Activated T-cell treated with anti-CD3 and anti-CD28 coated beads for 4 hours (primary cell): Measurements from ENCODE around the gene TSPAN18.
A peak's percentile ranks its signal among the peaks of the same experiment; 100 is the strongest.

ENCODE experiments used
- DNase-seq: peaks from one replicate; pipeline ENCODE4 v3.0.0-alpha.2; 2020

TSPAN18 gene

GRCh38 chr11:44928144-44928543 lies 201.4 kb downstream of the TSPAN18 start:
- no peak for DNase-seq

- no peak for DNase-seq
Measured at GRCh38 chr11:44928816-44929215, 202.1 kb downstream of the TSPAN18 start.

DNA sequence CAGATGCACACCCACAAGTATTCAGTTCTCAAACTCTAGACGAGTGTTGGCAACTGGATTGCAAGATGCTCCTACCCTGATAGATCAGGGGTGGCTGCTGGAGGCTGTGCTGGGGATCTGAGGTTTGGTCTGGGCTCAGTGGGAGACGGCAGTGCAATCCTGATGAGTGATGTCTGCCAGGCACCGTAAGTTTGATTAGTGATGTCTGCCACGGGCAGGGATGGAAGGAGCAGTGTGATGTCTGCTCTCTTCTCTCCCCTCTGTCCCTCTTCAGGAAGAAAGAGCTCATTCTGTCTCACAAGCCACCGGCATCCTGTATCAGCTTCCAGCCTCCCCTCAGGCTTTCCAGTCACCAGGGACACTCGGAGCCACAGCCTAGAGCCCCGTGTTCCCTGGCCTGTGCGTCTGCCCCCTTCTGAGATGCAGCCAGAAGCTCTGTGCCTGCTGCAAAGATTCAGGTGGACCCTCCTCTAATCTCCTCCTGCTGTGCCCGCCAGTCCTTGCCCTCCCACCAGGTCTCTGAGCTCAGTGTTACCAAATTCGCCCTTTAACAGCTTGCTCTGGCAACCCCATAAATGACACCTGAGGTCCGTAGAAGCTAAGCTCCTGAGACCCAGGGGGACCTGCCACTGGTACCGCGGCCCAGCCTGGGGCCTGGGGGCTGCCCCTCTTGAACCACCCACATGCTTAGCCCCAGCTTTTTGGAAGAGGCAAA lies 204.0 kb downstream of the TSPAN18 start:
- no peak for DNase-seq

DNA sequence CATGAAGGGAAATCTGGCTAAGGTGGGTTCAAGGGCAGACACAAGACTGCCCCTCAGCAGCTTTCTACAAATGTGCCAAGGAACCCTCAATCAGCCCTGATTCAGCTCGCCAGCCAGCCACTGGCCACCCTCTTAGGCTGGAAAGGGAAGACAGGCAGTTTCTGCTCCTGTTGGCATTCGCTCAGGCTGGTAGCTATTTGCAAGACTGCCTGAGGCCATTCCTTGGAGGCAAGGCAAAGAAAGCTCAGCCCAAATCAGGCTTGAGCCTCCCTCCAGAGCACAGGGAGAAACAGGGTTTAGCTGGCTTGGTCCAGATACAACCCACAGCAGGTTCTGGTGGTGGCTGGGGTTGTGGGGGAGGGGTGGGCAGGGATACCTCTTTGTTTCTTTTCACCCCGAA lies 204.7 kb downstream of the TSPAN18 start:
- DNase-seq = no peak

GRCh38 chr11:44934110-44934509 lies 207.3 kb downstream of the TSPAN18 start:
- DNase-seq = no peak

- no peak for DNase-seq
Measured at GRCh38 chr11:44934735-44935250, 208.0 kb downstream of the TSPAN18 start.

GRCh38 chr11:44936525-44936924 lies 209.8 kb downstream of the TSPAN18 start:
- DNase-seq = peak; percentile 85

DNA sequence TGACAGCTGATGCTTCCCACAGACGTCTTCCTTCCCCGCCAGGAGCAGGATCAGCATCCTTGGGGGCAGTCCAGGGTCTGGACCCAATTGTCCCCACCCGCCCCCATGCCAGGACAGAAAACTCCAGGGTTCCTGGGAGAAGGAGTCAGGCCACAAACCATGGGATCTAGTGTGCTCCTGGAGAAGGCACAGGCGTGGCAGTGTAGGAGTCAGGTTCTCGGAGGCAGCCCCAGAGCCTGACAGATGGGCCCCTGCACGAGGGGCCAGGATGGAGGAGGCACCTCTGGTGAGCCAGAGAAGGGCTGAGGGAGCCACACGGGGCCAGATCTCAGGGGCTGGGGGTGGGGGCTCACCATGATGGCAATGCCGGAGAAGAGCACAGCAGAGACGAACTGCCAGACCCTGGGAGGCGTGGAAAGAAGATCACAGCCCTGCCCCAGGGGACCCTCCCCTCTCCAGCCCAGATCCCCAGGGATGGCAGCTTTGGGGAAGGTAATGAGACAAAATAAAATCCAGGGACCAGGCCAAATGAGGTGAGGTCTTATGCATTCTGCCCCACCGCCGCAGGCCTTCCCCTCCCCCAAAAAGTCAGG lies 210.3 kb downstream of the TSPAN18 start:
- DNase-seq = no peak

GRCh38 chr11:44938066-44938691 lies 211.4 kb downstream of the TSPAN18 start:
- DNase-seq = no peak

- DNase-seq = no peak
Measured at GRCh38 chr11:44939673-44940395, 213.1 kb downstream of the TSPAN18 start.

- no peak for DNase-seq
Measured at GRCh38 chr11:44940404-44940803, 213.6 kb downstream of the TSPAN18 start.

DNA sequence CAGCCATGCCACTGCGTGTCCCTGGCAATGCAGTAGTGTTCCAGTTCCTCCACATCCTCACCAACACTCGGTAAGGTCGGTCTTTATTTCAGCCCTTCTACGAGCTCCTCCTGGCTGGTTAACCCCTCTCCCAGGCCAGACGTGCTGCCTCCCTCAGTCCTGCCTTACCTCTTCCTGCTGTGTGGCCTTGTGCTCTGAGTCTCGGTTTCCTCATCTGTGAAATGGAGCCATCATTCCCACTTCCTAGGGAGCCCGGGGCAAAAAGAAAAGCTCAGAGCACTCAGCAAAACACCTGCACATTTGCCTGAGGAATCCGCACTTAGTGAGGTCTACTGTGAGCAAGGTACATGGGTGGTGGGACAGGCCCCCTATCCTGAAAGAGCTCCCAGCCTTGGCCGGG lies 214.1 kb downstream of the TSPAN18 start:
- DNase-seq = no peak

- DNase-seq = no peak
Measured at GRCh38 chr11:44941259-44942021, 214.7 kb downstream of the TSPAN18 start.

- no peak for DNase-seq
Measured at GRCh38 chr11:44942029-44942955, 215.5 kb downstream of the TSPAN18 start.

DNA sequence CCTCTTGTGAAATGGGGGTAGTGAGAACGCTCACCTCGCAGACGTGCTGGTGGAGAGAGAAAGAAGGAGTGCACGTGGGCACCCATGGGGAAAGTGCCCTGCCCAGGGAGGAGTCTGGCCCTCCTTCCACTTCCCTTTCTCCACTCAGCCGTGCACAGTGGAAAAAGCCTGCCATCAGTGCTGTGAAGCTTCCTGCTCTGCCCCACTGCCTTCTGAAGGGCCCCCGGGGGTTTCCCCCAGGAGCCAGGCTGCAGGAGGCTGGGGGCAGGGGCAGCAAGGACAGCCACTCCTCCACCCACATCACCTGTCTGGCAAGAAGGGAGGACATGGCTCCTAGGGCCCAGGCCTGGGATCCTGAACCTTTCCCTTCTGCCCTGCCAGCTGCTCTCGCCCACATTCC lies 216.4 kb downstream of the TSPAN18 start:
- DNase-seq = peak; percentile 7

GRCh38 chr11:44943696-44944095 lies 216.9 kb downstream of the TSPAN18 start:
- DNase-seq = no peak

- DNase-seq = no peak
Measured at GRCh38 chr11:44944181-44944852, 217.6 kb downstream of the TSPAN18 start.

- DNase-seq = no peak
Measured at GRCh38 chr11:44944853-44945235, 218.1 kb downstream of the TSPAN18 start.

GRCh38 chr11:44945666-44946065 lies 218.9 kb downstream of the TSPAN18 start:
- no peak for DNase-seq

DNA sequence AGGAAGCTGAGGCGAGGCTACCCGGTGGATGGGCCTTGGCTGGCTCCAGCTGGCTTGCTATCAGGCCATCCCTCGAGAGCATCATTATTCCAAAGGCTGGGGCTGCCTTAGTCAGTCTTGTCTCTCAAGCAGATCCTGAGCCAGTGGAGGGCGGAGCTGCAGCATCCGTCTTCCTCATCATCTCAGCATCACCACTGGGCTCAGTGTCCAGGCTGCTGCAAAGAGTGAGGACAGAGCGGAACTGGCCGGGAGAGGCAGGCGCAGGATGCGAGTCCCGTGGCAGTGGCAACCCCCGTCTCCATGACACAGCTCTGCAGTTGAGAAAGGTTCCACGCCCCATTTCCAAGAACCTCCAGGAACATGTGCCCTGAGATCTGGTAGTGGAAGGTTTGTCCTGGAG lies 219.5 kb downstream of the TSPAN18 start:
- DNase-seq = no peak

DNA sequence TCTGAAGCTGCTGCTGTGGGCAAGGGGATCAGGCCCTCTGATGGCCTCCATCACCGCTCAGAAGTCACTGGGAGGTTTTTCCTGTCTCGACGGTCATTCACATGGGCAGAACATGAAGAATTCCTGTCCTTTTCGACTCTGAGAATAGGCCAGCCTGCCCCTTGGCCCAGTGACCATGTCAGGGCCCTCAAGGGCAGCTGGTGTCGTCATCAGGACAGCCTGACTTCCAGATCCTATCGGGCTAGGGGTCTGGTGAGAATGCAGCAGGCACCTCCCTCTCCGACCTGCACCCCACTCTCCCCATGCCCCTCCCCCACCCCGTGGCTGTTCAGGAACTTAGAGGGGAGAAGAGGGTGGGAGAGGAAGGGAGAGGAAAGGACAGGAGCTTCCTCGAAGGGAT lies 220.4 kb downstream of the TSPAN18 start:
- DNase-seq = no peak
